NCI-H187 treated with DMSO at 0.1 percent for 48 hours (cell line): ENCODE results near the gene FAHD2A.
"Not testable (repeated sequence)": the region's sequence is repeated elsewhere in the genome, so short reads cannot be mapped to it uniquely, and the experiment has no call there.

Experiments
- DNase-seq: peaks from one replicate; lab custom pipeline; 2025; lab: John Stamatoyannopoulos, UW

FAHD2A gene

GRCh38 chr2:95376311-95377215 is 25.9 kb upstream of the FAHD2A start:
- DNase-seq = no peak

GRCh38 chr2:95377216-95378123 is 25.0 kb upstream of the FAHD2A start:
- no peak for DNase-seq

- DNase-seq = not testable (repeated sequence)
Observed at GRCh38 chr2:95378281-95378680, 24.2 kb upstream of the FAHD2A start.

GRCh38 chr2:95379371-95379831 is 23.1 kb upstream of the FAHD2A start:
- DNase-seq = no peak

- no peak for DNase-seq
Observed at GRCh38 chr2:95380280-95380679, 22.2 kb upstream of the FAHD2A start.

- no peak for DNase-seq
Observed at GRCh38 chr2:95380731-95381130, 21.8 kb upstream of the FAHD2A start.

- DNase-seq = no peak
Observed at GRCh38 chr2:95381212-95382191, 21.0 kb upstream of the FAHD2A start.

GRCh38 chr2:95382192-95382591 is 20.3 kb upstream of the FAHD2A start:
- DNase-seq = no peak

GRCh38 chr2:95382686-95383634 is 19.5 kb upstream of the FAHD2A start:
- no peak for DNase-seq

GRCh38 chr2:95383635-95384027 is 18.9 kb upstream of the FAHD2A start:
- no peak for DNase-seq

- no peak for DNase-seq
Observed at GRCh38 chr2:95384854-95385569, 17.5 kb upstream of the FAHD2A start.

GRCh38 chr2:95385570-95385984 is 16.9 kb upstream of the FAHD2A start:
- no peak for DNase-seq

- DNase-seq = no peak
Observed at GRCh38 chr2:95386031-95386430, 16.5 kb upstream of the FAHD2A start.

GRCh38 chr2:95387358-95387757 is 15.2 kb upstream of the FAHD2A start:
- no peak for DNase-seq

GRCh38 chr2:95388091-95388692 is 14.3 kb upstream of the FAHD2A start:
- DNase-seq = no peak

- no peak for DNase-seq
Observed at GRCh38 chr2:95388856-95389244, 13.7 kb upstream of the FAHD2A start.

GRCh38 chr2:95389245-95390119 is 13.0 kb upstream of the FAHD2A start:
- no peak for DNase-seq

- no peak for DNase-seq
Observed at GRCh38 chr2:95390272-95390880, 12.1 kb upstream of the FAHD2A start.
